DND-41 (cell line): Measurements from ENCODE around the gene PLA2G4A.

Source experiments
- ATAC-seq: fragments of 200-7000 bp; cut with Tn5 transposase; 3 replicates; pipeline ENCODE4 v1.9.1; 2021; ENCODE audit warnings: low read depth; ENCODE audit not compliant: insufficient read depth
- DNase-seq: peaks from one replicate; pipeline ENCODE4 v3.0.0-alpha.2; 2020
- H2AFZ ChIP-seq: 2 replicates; pipeline ENCODE4 v1.6.0; 2012; ENCODE audit warnings: low read depth, low read length
- H3K27ac ChIP-seq: 2 replicates; pipeline ENCODE4 v1.5.1; 2012; ENCODE audit warnings: low read length, inconsistent platforms
- H3K27me3 ChIP-seq: fragments of 200-600 bp; sonication (generic); 2 replicates; pipeline ENCODE4 v1.6.0; 2012; ENCODE audit warnings: low read length, mild to moderate bottlenecking, inconsistent platforms; ENCODE audit not compliant: insufficient read depth, poor library complexity
- H3K36me3 ChIP-seq: 2 replicates; pipeline ENCODE4 v1.5.1; 2012; ENCODE audit warnings: low read length, inconsistent platforms; ENCODE audit not compliant: insufficient read depth
- H3K4me1 ChIP-seq: 2 replicates; pipeline ENCODE4 v1.5.1; 2012; ENCODE audit warnings: mild to moderate bottlenecking, low read length; ENCODE audit not compliant: insufficient read depth
- H3K4me2 ChIP-seq: 2 replicates; pipeline ENCODE4 v1.6.0; 2012; ENCODE audit warnings: mild to moderate bottlenecking, moderate library complexity, low read length, inconsistent platforms; ENCODE audit not compliant: insufficient read depth
- H3K4me3 ChIP-seq, 2 experiments: fragments of 200-600 bp in 1 of 2; shearing (Covaris generic) in 1 of 2; 2 replicates each; pipeline ENCODE4 v1.5.1; 2012 to 2016; ENCODE audit warnings: inconsistent platforms in 2 of 2, low read length in 2 of 2, mild to moderate bottlenecking in 2 of 2, low read depth in 1 of 2, moderate library complexity in 1 of 2
- H3K79me2 ChIP-seq: 2 replicates; pipeline ENCODE4 v1.6.0; 2012; ENCODE audit warnings: low read length, inconsistent platforms; ENCODE audit not compliant: insufficient read depth
- H3K9ac ChIP-seq: 2 replicates; pipeline ENCODE4 v1.6.0; 2012; ENCODE audit warnings: low read depth, mild to moderate bottlenecking, inconsistent platforms, low read length, moderate library complexity
- H3K9me3 ChIP-seq: 2 replicates; pipeline ENCODE4 v1.5.1; 2012; ENCODE audit warnings: low read length, moderate library complexity, mild to moderate bottlenecking, inconsistent platforms; ENCODE audit not compliant: insufficient read depth, severe bottlenecking
- H4K20me1 ChIP-seq: 2 replicates; pipeline ENCODE4 v1.6.0; 2012; ENCODE audit warnings: low read length; ENCODE audit not compliant: insufficient read depth
- CTCF ChIP-seq: IDR thresholded peaks from 2 replicates; pipeline ENCODE4 v1.5.1; 2012; ENCODE audit warnings: borderline replicate concordance, low read length, moderate library complexity, mild to moderate bottlenecking; ENCODE audit not compliant: poor library complexity, severe bottlenecking; ENCODE audit errors: extremely low read depth
- EZH2 ChIP-seq: IDR thresholded peaks from 3 replicates; pipeline ENCODE4 v1.6.1; 2012; ENCODE audit warnings: borderline replicate concordance, low read depth, mild to moderate bottlenecking, moderate library complexity, low read length, inconsistent platforms; ENCODE audit not compliant: severe bottlenecking

Gene PLA2G4A

GRCh38 chr1:186799689-186800054 lies 29.1 kb upstream of the PLA2G4A start:
- TF ChIP-seq CTCF, result no peak
- TF ChIP-seq EZH2, result no peak
- no peaks in the 10 kb centered on the region for H3K79me2 ChIP-seq
- H3K27ac ChIP-seq, result no peak overlapping the region
- H3K36me3 ChIP-seq, result no peaks in the 10 kb centered on the region
- no peaks in the 10 kb centered on the region for H3K4me1 ChIP-seq
- no peaks in the 10 kb centered on the region for H4K20me1 ChIP-seq
- H3K4me2 ChIP-seq, result no peak overlapping the region
- no peak for DNase-seq
- H3K4me3 ChIP-seq, result no peak overlapping the region
- no peak overlapping the region for H3K9ac ChIP-seq
- no peaks in the 10 kb centered on the region for H3K27me3 ChIP-seq
- H3K9me3 ChIP-seq, result no peaks in the 10 kb centered on the region
- ATAC-seq, result no peak
- H2AFZ ChIP-seq, result no peak overlapping the region

GRCh38 chr1:186802388-186802787 lies 26.4 kb upstream of the PLA2G4A start:
- no peak for DNase-seq
- H3K27me3 ChIP-seq, result no peaks in the 10 kb centered on the region
- H3K4me2 ChIP-seq, result no peak overlapping the region

GRCh38 chr1:186804679-186805078 lies 24.1 kb upstream of the PLA2G4A start:
- Histone ChIP-seq H3K27ac (no peak overlapping the region), H3K9me3 (no peaks in the 10 kb centered on the region), H3K27me3 (no peaks in the 10 kb centered on the region), H4K20me1 (no peaks in the 10 kb centered on the region), H3K79me2 (no peaks in the 10 kb centered on the region), H3K4me1 (no peaks in the 10 kb centered on the region), H2AFZ (no peak overlapping the region), H3K9ac (no peak overlapping the region), H3K36me3 (no peaks in the 10 kb centered on the region), H3K4me2 (no peak overlapping the region), H3K4me3 (no peak overlapping the region)
- DNase-seq (no peak), ATAC-seq (no peak)
- no peak for TF ChIP-seq CTCF
- TF ChIP-seq EZH2, result no peak

More at GRCh38 chr1:186802388-186802787, 26.4 kb upstream of the PLA2G4A start:
- Histone ChIP-seq H2AFZ (no peak overlapping the region), H3K27ac (no peak overlapping the region), H3K9me3 (no peaks in the 10 kb centered on the region), H3K79me2 (no peaks in the 10 kb centered on the region), H3K36me3 (no peaks in the 10 kb centered on the region), H3K4me1 (no peaks in the 10 kb centered on the region), H4K20me1 (no peaks in the 10 kb centered on the region), H3K9ac (no peak overlapping the region), H3K4me3 (no peak overlapping the region)
- ATAC-seq, result no peak
- TF ChIP-seq EZH2, result no peak
- no peak for TF ChIP-seq CTCF

GRCh38 chr1:186806477-186806876 lies 22.3 kb upstream of the PLA2G4A start:
- peak; percentile 31 for TF ChIP-seq CTCF
- no peak for TF ChIP-seq EZH2
- Histone ChIP-seq H4K20me1 (no peaks in the 10 kb centered on the region), H3K27ac (no peak overlapping the region), H2AFZ (no peak overlapping the region), H3K36me3 (no peaks in the 10 kb centered on the region), H3K9me3 (no peaks in the 10 kb centered on the region), H3K4me1 (no peaks in the 10 kb centered on the region), H3K4me3 (no peak overlapping the region), H3K4me2 (no peak overlapping the region), H3K9ac (no peak overlapping the region), H3K27me3 (no peaks in the 10 kb centered on the region), H3K79me2 (no peaks in the 10 kb centered on the region)
- ATAC-seq (no peak), DNase-seq (no peak)
